SK-N-SH (cell line): ENCODE results near the gene STARD5. TPM values are rescaled to one million over a fixed set of nuclear protein-coding genes. Genes with fewer than 3 reads are reported as not detected.

Experiments used
- CTCF ChIA-PET: fragments of 300-600, 350-600 bp; formaldehyde crosslinking; extraction: SDS; loops from one replicate; lab custom pipeline; 2021; lab: Yijun Ruan, JAX
- POLR2A ChIA-PET: fragments of 350-600 bp; sonication (Branson Sonifier 250); formaldehyde crosslinking; extraction: SDS; loops from one replicate; lab custom pipeline; 2020; ENCODE audit warnings: antibody characterized with exemption, inconsistent platforms; lab: Yijun Ruan, JAX
- DNase-seq: peaks from one replicate; pipeline ENCODE4 v3.0.0; 2012
- H2AFZ ChIP-seq: fragments of 200-600 bp; sonication (generic); 2 replicates; pipeline ENCODE4 v1.8.1; 2016; ENCODE audit warnings: antibody characterized with exemption, mild to moderate bottlenecking, low read depth
- H3F3A ChIP-seq: fragments of 200-600 bp; sonication (generic); replicated peaks from 2 replicates; pipeline ENCODE3; 2016; ENCODE audit warnings: antibody characterized with exemption, mild to moderate bottlenecking; ENCODE audit not compliant: insufficient read depth
- H3K27ac ChIP-seq, 2 experiments: fragments of 200-500 bp in 1 of 2; fragments of 200-600 bp in 1 of 2; sonication (Bioruptor generic) in 1 of 2; sonication (generic), shearing (Covaris generic) in 1 of 2; 2 replicates each; pipeline versions ENCODE4 v1.5.1 to v1.6.1; 2014 to 2016; ENCODE audit warnings: low read depth in 2 of 2, inconsistent platforms in 1 of 2, low read length in 1 of 2, mild to moderate bottlenecking in 1 of 2, mixed read lengths in 1 of 2
- H3K27me3 ChIP-seq: fragments of 200-600 bp; sonication (generic), shearing (Covaris generic); 2 replicates; pipeline ENCODE4 v1.6.1; 2016; ENCODE audit warnings: mixed run types; ENCODE audit not compliant: insufficient read depth
- H3K36me3 ChIP-seq, 2 experiments: fragments of 200-500 bp in 1 of 2; fragments of 200-600 bp in 1 of 2; sonication (Bioruptor generic) in 1 of 2; sonication (generic) in 1 of 2; replicated peaks in 1 of 2; 2 replicates each; pipeline versions ENCODE3 to v1.5.1; 2014 to 2016; ENCODE audit warnings: low read length in 1 of 2, mild to moderate bottlenecking in 1 of 2; ENCODE audit not compliant: insufficient read depth in 2 of 2, control insufficient read depth in 1 of 2
- H3K4me1 ChIP-seq, 2 experiments: fragments of 200-500 bp in 1 of 2; fragments of 200-600 bp in 1 of 2; sonication (Bioruptor generic) in 1 of 2; sonication (generic), shearing (Covaris generic) in 1 of 2; 2 replicates each; pipeline versions ENCODE4 v1.5.1 to v1.6.1; 2014 to 2016; ENCODE audit warnings: low read depth in 1 of 2, low read length in 1 of 2, mixed run types in 1 of 2; ENCODE audit not compliant: insufficient read depth in 2 of 2, control insufficient read depth in 1 of 2
- H3K4me2 ChIP-seq: fragments of 200-600 bp; sonication (generic), shearing (Covaris generic); 2 replicates; pipeline ENCODE4 v1.6.1; 2017; ENCODE audit warnings: mixed run types
- H3K4me3 ChIP-seq, 2 experiments: fragments of 200-500 bp in 1 of 2; fragments of 200-600 bp in 1 of 2; sonication (Bioruptor generic) in 1 of 2; sonication (generic), shearing (Covaris generic) in 1 of 2; 2 replicates each; pipeline versions ENCODE4 v1.5.1 to v1.8.1; 2014 to 2016; ENCODE audit warnings: low read depth in 2 of 2, inconsistent platforms in 1 of 2, low read length in 1 of 2, mild to moderate bottlenecking in 1 of 2, mixed read lengths in 1 of 2, moderate library complexity in 1 of 2
- H3K79me2 ChIP-seq: fragments of 200-600 bp; sonication (generic); 2 replicates; pipeline ENCODE4 v1.8.1; 2017; ENCODE audit warnings: mild to moderate bottlenecking; ENCODE audit not compliant: insufficient read depth
- H3K9ac ChIP-seq: fragments of 200-600 bp; sonication (generic); 2 replicates; pipeline ENCODE4 v1.6.1; 2017; ENCODE audit warnings: mixed run types
- H3K9me2 ChIP-seq: fragments of 200-600 bp; sonication (generic); 2 replicates; pipeline ENCODE4 v1.6.1; 2017; ENCODE audit warnings: mixed run types
- H3K9me3 ChIP-seq: fragments of 200-600 bp; sonication (generic); 2 replicates; pipeline ENCODE4 v1.6.1; 2017; ENCODE audit warnings: mixed run types, mild to moderate bottlenecking, moderate library complexity
- H4K20me1 ChIP-seq: fragments of 200-600 bp; sonication (generic); 2 replicates; pipeline ENCODE4 v1.6.1; 2017; ENCODE audit warnings: mild to moderate bottlenecking, mixed run types; ENCODE audit not compliant: insufficient read depth
- FOSL2 ChIP-seq: IDR thresholded peaks from 2 replicates; pipeline ENCODE4 v1.4.0; 2012; ENCODE audit warnings: low read depth, mild to moderate bottlenecking, moderate library complexity, borderline replicate concordance
- FOXM1 ChIP-seq: IDR thresholded peaks from 2 replicates; pipeline ENCODE4 v1.4.0; 2012; ENCODE audit warnings: low read depth, mild to moderate bottlenecking
- GABPA ChIP-seq: IDR thresholded peaks from 2 replicates; pipeline ENCODE4 v1.4.0; 2012; ENCODE audit warnings: low read depth, mild to moderate bottlenecking
- JUND ChIP-seq: IDR thresholded peaks from 2 replicates; pipeline ENCODE4 v1.4.0; 2012
- MXI1 ChIP-seq: IDR thresholded peaks from 2 replicates; pipeline ENCODE4 v1.6.1; 2012; ENCODE audit warnings: mild to moderate bottlenecking, low read depth, low read length, improper control_type of control experiment
- POLR2AphosphoS5 ChIP-seq: IDR thresholded peaks from 2 replicates; pipeline ENCODE4 v1.6.1; 2012; ENCODE audit warnings: low read depth, low read length
- SMC3 ChIP-seq: IDR thresholded peaks from 2 replicates; pipeline ENCODE4 v1.6.1; 2012; ENCODE audit warnings: low read depth, low read length, improper control_type of control experiment
- TEAD4 ChIP-seq: IDR thresholded peaks from 2 replicates; pipeline ENCODE4 v1.4.0; 2012; ENCODE audit warnings: mild to moderate bottlenecking, borderline replicate concordance; ENCODE audit not compliant: insufficient read depth
- YY1 ChIP-seq: IDR thresholded peaks from 2 replicates; pipeline ENCODE4 v1.4.0; 2012; ENCODE audit warnings: low read depth, mild to moderate bottlenecking
- WGBS: methylation state at CpG from one replicate; pipeline ENCODE4 v1.1.6; 2017; ENCODE audit warnings: low lambda C conversion rate; 5-methylcytosine and 5-hydroxymethylcytosine counted together
- polyA plus RNA-seq, 3 experiments: library from polyadenylated mRNA; depleted of rRNA; stranded (reverse); fragments of >200 nt; gene quantifications; 2 replicates each; pipeline ENCODE4 v1.2.3, GENCODE V29; 2012
- TF ChIP-seq, protein P1 (sequence below): IDR thresholded peaks from 2 replicates; pipeline ENCODE4 v1.6.1; 2012; ENCODE audit warnings: mild to moderate bottlenecking, low read depth, low read length, moderate library complexity
- TF ChIP-seq, protein P2 (sequence below): IDR thresholded peaks from 2 replicates; pipeline ENCODE4 v1.4.0; 2012; ENCODE audit warnings: low read depth, borderline replicate concordance

The STARD5 gene
- polyA plus RNA-seq, 1 of the 3 experiments (the other 2 are of a cell fraction): 1.6 TPM

DNA sequence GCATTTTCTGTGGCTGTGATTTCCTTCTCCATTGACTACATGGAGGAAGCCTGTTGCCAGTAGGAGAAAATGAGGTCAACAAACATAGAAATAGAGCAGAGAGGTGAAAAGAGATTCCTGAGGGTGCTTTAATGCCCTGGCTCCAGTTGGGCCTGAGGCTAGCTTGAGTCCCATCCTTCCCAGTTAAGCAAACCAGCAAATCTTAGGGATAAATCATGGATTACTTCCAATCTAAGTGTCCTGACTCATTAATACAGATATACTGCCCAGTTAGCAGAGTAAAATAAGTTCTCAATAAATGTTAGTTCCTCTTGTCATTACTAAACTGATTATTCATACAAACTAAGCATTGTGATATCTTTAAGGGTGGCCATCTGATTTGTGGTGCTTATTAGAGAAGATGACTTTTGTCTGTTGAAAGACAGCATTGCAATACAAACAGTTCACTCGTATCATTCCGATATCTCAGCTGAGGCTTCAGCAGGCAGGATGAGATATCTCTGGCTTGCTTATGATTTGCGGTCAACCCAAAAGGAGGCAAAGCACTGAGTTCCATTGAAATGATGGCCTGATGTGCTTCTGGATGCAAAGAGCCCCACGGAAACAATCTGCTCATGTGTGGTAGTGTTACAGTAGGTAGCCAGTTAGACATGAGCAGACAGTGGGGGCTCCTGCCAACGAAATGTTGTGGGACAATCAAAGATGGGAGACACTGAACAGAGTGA is 6.6 kb upstream of the STARD5 start:
- ChIA-PET POLR2A (no interaction called here), CTCF (interaction anchor here (1.0 kb wide), 2 partner anchors 55 to 56 kb away, joined by 3 to 4 read pairs; no protein-coding TSS in a partner anchor)
- Histone ChIP-seq H3K9me3 (no peaks in the 10 kb centered on the region), H3K4me3 (no peak overlapping the region), H3F3A (peaks cover 14% of the 10 kb centered on the region), H3K36me3 (no peaks in the 10 kb centered on the region), H3K9ac (no peak overlapping the region), H3K27ac (no peak overlapping the region), H2AFZ (no peak overlapping the region), H3K79me2 (no peaks in the 10 kb centered on the region), H3K27me3 (no peaks in the 10 kb centered on the region), H3K4me2 (no peak overlapping the region), H4K20me1 (no peaks in the 10 kb centered on the region), H3K4me1 (peaks cover 0 to 4% of the 10 kb centered on the region in 2 experiments; a peak in 1 of 4 replicates), H3K9me2 (no peaks in the 10 kb centered on the region)
- 73% methylated on average over 5 of the region's 5 CpGs for WGBS
- DNase-seq: no peak
- TF ChIP-seq FOXM1: no peak
- no peak for TF ChIP-seq FOSL2
- TF ChIP-seq, protein P1, sequence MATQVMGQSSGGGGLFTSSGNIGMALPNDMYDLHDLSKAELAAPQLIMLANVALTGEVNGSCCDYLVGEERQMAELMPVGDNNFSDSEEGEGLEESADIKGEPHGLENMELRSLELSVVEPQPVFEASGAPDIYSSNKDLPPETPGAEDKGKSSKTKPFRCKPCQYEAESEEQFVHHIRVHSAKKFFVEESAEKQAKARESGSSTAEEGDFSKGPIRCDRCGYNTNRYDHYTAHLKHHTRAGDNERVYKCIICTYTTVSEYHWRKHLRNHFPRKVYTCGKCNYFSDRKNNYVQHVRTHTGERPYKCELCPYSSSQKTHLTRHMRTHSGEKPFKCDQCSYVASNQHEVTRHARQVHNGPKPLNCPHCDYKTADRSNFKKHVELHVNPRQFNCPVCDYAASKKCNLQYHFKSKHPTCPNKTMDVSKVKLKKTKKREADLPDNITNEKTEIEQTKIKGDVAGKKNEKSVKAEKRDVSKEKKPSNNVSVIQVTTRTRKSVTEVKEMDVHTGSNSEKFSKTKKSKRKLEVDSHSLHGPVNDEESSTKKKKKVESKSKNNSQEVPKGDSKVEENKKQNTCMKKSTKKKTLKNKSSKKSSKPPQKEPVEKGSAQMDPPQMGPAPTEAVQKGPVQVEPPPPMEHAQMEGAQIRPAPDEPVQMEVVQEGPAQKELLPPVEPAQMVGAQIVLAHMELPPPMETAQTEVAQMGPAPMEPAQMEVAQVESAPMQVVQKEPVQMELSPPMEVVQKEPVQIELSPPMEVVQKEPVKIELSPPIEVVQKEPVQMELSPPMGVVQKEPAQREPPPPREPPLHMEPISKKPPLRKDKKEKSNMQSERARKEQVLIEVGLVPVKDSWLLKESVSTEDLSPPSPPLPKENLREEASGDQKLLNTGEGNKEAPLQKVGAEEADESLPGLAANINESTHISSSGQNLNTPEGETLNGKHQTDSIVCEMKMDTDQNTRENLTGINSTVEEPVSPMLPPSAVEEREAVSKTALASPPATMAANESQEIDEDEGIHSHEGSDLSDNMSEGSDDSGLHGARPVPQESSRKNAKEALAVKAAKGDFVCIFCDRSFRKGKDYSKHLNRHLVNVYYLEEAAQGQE: no peak

DNA sequence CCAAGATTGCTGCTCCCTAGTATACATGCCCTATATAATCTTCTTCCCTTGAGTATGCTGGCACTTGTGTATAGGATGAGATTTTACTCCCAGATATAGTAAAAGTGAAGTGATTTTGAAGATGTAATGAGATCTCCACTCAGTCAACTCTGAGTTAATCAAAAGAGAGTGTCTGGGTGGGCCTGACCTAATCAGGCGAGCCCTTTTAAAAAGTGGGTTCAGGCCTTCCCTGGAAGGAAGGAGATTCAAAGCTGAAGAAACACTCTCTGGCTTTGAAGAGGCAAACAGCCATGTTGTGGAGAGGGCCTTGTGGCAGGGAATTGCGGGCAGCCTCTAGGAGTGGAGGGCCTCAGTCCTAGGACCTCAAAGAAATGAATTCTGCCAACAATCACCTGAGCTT is 5.5 kb upstream of the STARD5 start:
- TF ChIP-seq YY1 (no peak), MXI1 (no peak), TEAD4 (no peak), FOSL2 (no peak), POLR2AphosphoS5 (no peak), GABPA (no peak), JUND (no peak), SMC3 (no peak)
- TF ChIP-seq, protein P2, sequence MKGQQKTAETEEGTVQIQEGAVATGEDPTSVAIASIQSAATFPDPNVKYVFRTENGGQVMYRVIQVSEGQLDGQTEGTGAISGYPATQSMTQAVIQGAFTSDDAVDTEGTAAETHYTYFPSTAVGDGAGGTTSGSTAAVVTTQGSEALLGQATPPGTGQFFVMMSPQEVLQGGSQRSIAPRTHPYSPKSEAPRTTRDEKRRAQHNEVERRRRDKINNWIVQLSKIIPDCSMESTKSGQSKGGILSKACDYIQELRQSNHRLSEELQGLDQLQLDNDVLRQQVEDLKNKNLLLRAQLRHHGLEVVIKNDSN: no peak
- TF ChIP-seq, all 33 proteins: peak for 0
- Histone ChIP-seq H3K9me3 (no peaks in the 10 kb centered on the region), H3K79me2 (no peaks in the 10 kb centered on the region), H3K4me2 (no peak overlapping the region), H3K4me1 (peaks cover 4 to 5% of the 10 kb centered on the region in 2 experiments; a peak in 2 of 4 replicates), H2AFZ (no peak overlapping the region), H3K27me3 (no peaks in the 10 kb centered on the region), H3F3A (peaks cover 14% of the 10 kb centered on the region), H3K9me2 (no peaks in the 10 kb centered on the region), H3K9ac (no peak overlapping the region), H4K20me1 (no peaks in the 10 kb centered on the region), H3K27ac (no peak overlapping the region), H3K36me3 (no peaks in the 10 kb centered on the region), H3K4me3 (no peak overlapping the region)
- ChIA-PET POLR2A (no interaction called here), CTCF (interaction anchor here (1.0 kb wide), 3 partner anchors 54 to 63 kb away, joined by 3 to 4 read pairs (median 4); no protein-coding TSS in a partner anchor)
- DNase-seq: no peak
- 78% methylated on average over 2 of the region's 2 CpGs for WGBS
